D721Med (cell line): ENCODE results near the gene ZBTB2.

Experiments used
- DNase-seq: peaks from one replicate; pipeline ENCODE4 v3.0.0; 2011; ENCODE audit warnings: low spot score; ENCODE audit not compliant: insufficient read length
- FAIRE-seq: peaks from 2 replicates; lab custom pipeline; 2011; peaks lifted over from hg19 to GRCh38; lab: Jason Lieb, UNC
- CTCF ChIP-seq: IDR thresholded peaks from 2 replicates; pipeline ENCODE4 v1.5.1; 2012; ENCODE audit warnings: mild to moderate bottlenecking, control low read depth; ENCODE audit not compliant: insufficient read depth; ENCODE audit errors: missing control alignments

Gene ZBTB2

GRCh38 chr6:151375833-151376232 is 15.5 kb downstream of the ZBTB2 start:
- no peak for DNase-seq
- no peak for FAIRE-seq
- TF ChIP-seq CTCF, result no peak

GRCh38 chr6:151374036-151374683 is 17.2 kb downstream of the ZBTB2 start:
- DNase-seq, result no peak
- no peak for FAIRE-seq

DNA sequence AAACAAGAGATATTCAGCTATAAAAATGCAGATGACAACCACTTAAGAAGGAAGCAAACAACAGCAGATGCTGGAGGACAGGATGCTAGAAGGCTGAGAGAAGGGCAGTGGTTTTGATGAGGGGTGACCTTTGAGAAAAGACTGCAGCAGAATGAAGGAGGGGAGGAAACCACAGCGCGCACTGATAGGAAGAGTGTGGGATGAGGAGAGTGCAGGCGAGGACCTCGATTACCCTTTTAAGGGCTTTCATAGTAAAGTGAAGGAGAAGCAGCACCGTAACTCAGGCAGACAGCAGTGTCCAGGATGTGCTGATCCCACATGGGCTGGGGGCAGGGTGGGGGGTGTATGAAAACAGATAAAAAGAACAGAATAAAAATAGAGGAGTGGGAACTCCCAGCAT is 19.2 kb downstream of the ZBTB2 start:
- DNase-seq (no peak), FAIRE-seq (no peak)
- no peak for TF ChIP-seq CTCF

More at GRCh38 chr6:151374036-151374683, 17.2 kb downstream of the ZBTB2 start:
- TF ChIP-seq CTCF, result no peak

- FAIRE-seq (no peak), DNase-seq (no peak)
- no peak for TF ChIP-seq CTCF
Observed at GRCh38 chr6:151370509-151371078, 20.8 kb downstream of the ZBTB2 start.

DNA sequence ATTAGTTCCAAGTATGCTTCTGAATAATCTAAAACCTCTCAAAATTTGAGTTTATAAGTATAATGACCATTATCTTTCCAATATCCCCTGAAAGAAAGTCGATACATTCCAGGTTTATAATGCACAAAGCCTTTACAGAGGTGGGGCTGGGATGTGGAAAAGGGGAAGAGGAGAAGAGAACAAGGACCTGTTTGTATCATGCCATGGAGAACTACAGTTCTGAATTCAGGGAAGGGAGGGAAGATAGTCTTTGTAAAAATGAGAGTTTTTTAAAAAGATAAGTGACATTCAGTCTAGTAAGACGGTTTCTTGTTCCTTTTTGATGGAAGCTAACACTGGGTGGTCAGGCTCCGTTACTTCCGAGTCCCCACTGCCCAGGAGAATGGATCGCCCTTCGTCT is 26.1 kb downstream of the ZBTB2 start:
- no peak for DNase-seq
- TF ChIP-seq CTCF, result no peak
- FAIRE-seq, result no peak

- no peak for FAIRE-seq
- no peak for DNase-seq
- TF ChIP-seq CTCF, result no peak
Observed at GRCh38 chr6:151359486-151359885, 31.9 kb downstream of the ZBTB2 start.

- no peak for TF ChIP-seq CTCF
- DNase-seq (no peak), FAIRE-seq (no peak)
Observed at GRCh38 chr6:151358475-151358874, 32.9 kb downstream of the ZBTB2 start.
